Measurements from ENCODE around the gene CACNA1D. TPM values are rescaled to one million over a fixed set of nuclear protein-coding genes. Genes with fewer than 3 reads are reported as not detected.

The CACNA1D gene
- total RNA-seq, 5 donors from 2014 or later (not counting 1 experiment from before 2014, with no cell fraction given) = 0.09 to 0.47 (median 0.34) TPM; not detected in 1

DNA sequence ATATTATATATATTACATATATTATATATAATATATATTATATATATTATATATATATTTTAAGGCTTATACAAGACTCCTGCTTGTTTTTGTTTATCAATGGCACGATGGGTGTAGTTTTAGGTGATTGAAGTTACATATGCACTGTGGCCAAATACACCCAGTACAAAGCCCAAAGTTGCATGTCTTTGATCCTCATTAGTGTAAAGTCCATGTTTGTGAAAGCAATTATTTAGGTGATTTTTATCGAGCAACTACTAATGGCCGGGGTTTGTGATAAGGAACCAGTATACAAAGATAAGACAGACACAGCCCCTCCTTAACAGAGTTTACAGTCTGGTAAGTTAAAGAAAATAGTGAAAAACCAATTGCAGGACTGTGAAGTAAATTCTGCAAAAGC is 197.5 kb downstream of the CACNA1D start:
- Histone ChIP-seq H3K4me1 (ENCODE audit: control insufficient read depth in 1 of 2, extremely low read depth in 1 of 2, insufficient read depth in 2 of 2, low read length in 2 of 2) (no peaks in the 10 kb centered on the region), H3K4me3 (ENCODE audit: control insufficient read depth in 1 of 2, extremely low read depth in 1 of 2, low read length in 1 of 2) (no peak overlapping the region), H3K9me3 (no peaks in the 10 kb centered on the region), H3K36me3 (ENCODE audit: control insufficient read depth in 2 of 2, extremely low read depth in 1 of 2, insufficient read depth in 1 of 2, low read length in 1 of 2) (no peaks in the 10 kb centered on the region), H3K27me3 (replicated peaks in 1 of 2; ENCODE audit: control insufficient read depth in 2 of 2, extremely low read depth in 1 of 2, insufficient read depth in 2 of 2, low read length in 1 of 2) (peaks cover 0 to 25% of the 10 kb centered on the region in 2 experiments), H3K27ac (ENCODE audit: low read length) (no peak overlapping the region)
- Mint-ChIP-seq H3K4me1 (peaks cover 0 to 5% (median 2%) of the 10 kb centered on the region in 3 donors), H3K4me3 (no peak overlapping the region), H3K36me3 (no peaks in the 10 kb centered on the region), H3K27me3 (peaks cover 6 to 9% of the 10 kb centered on the region in 2 donors), H3K27ac (no peak overlapping the region), H3K9me3 (no peaks in the 10 kb centered on the region)
- no peak for DNase-seq
- ChIA-PET CTCF (interaction anchor here in 1 of 2 donors (0.8 kb wide), 1 partner anchor 18 kb away, joined by 3 read pairs; no protein-coding TSS in a partner anchor), POLR2A (interaction anchor here in 1 of 2 donors (1.0 kb wide), 1 partner anchor 14 kb away, joined by 6 read pairs; no protein-coding TSS in a partner anchor)
- WGBS (ENCODE audit: insufficient coverage) = no CpG with 5 or more reads among the region's 3 CpGs
- no peak for ATAC-seq (replicated peaks in 1 of 4)

GRCh38 chr3:53693451-53693850 is 199.0 kb downstream of the CACNA1D start:
- Histone ChIP-seq H3K9me3 (no peaks in the 10 kb centered on the region), H3K27ac (ENCODE audit: low read length) (no peak overlapping the region), H3K4me1 (ENCODE audit: control insufficient read depth in 1 of 2, extremely low read depth in 1 of 2, insufficient read depth in 2 of 2, low read length in 2 of 2) (no peaks in the 10 kb centered on the region), H3K4me3 (ENCODE audit: control insufficient read depth in 1 of 2, extremely low read depth in 1 of 2, low read length in 1 of 2) (no peak overlapping the region), H3K36me3 (ENCODE audit: control insufficient read depth in 2 of 2, extremely low read depth in 1 of 2, insufficient read depth in 1 of 2, low read length in 1 of 2) (no peaks in the 10 kb centered on the region), H3K27me3 (replicated peaks in 1 of 2; ENCODE audit: control insufficient read depth in 2 of 2, extremely low read depth in 1 of 2, insufficient read depth in 2 of 2, low read length in 1 of 2) (peaks cover 0 to 27% of the 10 kb centered on the region in 2 experiments)
- peaks cover 0 to 5% (median 2%) of the 10 kb centered on the region in 3 donors for H3K4me1 Mint-ChIP-seq
- no peak overlapping the region for H3K27ac Mint-ChIP-seq
- H3K27me3 Mint-ChIP-seq = peaks cover 6 to 9% of the 10 kb centered on the region in 2 donors
- CTCF ChIA-PET = no interaction called here
- no peak for ATAC-seq (replicated peaks in 1 of 4)
- POLR2A ChIA-PET = no interaction called here
- H3K4me3 Mint-ChIP-seq = no peak overlapping the region
- no peak for DNase-seq
- H3K9me3 Mint-ChIP-seq = no peaks in the 10 kb centered on the region
- no CpG with 5 or more reads among the region's 2 CpGs for WGBS (ENCODE audit: insufficient coverage)
- H3K36me3 Mint-ChIP-seq = no peaks in the 10 kb centered on the region

- Histone ChIP-seq H3K36me3 (ENCODE audit: control insufficient read depth in 2 of 2, extremely low read depth in 1 of 2, insufficient read depth in 1 of 2, low read length in 1 of 2) (no peaks in the 10 kb centered on the region), H3K27ac (ENCODE audit: low read length) (no peak overlapping the region), H3K4me3 (ENCODE audit: control insufficient read depth in 1 of 2, extremely low read depth in 1 of 2, low read length in 1 of 2) (no peak overlapping the region), H3K9me3 (no peaks in the 10 kb centered on the region), H3K27me3 (replicated peaks in 1 of 2; ENCODE audit: control insufficient read depth in 2 of 2, extremely low read depth in 1 of 2, insufficient read depth in 2 of 2, low read length in 1 of 2) (peaks cover 0 to 25% of the 10 kb centered on the region in 2 experiments), H3K4me1 (ENCODE audit: control insufficient read depth in 1 of 2, extremely low read depth in 1 of 2, insufficient read depth in 2 of 2, low read length in 2 of 2) (no peaks in the 10 kb centered on the region)
- no peaks in the 10 kb centered on the region for H3K9me3 Mint-ChIP-seq
- H3K4me1 Mint-ChIP-seq = peaks cover 0 to 5% (median 2%) of the 10 kb centered on the region in 3 donors
- no peak overlapping the region for H3K4me3 Mint-ChIP-seq
- ChIA-PET CTCF (no interaction called here), POLR2A (no interaction called here)
- H3K27ac Mint-ChIP-seq = no peak overlapping the region
- WGBS (ENCODE audit: insufficient coverage) = 68% methylated on average over 4 of the region's 4 CpGs
- no peak for ATAC-seq (replicated peaks in 1 of 4)
- H3K36me3 Mint-ChIP-seq = no peaks in the 10 kb centered on the region
- H3K27me3 Mint-ChIP-seq = peaks cover 6 to 12% of the 10 kb centered on the region in 2 donors
- no peak for DNase-seq
Observed at GRCh38 chr3:53694046-53694445, 199.6 kb downstream of the CACNA1D start.

GRCh38 chr3:53694666-53695323 is 200.4 kb downstream of the CACNA1D start:
- Histone ChIP-seq H3K36me3 (ENCODE audit: control insufficient read depth in 2 of 2, extremely low read depth in 1 of 2, insufficient read depth in 1 of 2, low read length in 1 of 2) (no peaks in the 10 kb centered on the region), H3K27ac (ENCODE audit: low read length) (no peak overlapping the region), H3K27me3 (replicated peaks in 1 of 2; ENCODE audit: control insufficient read depth in 2 of 2, extremely low read depth in 1 of 2, insufficient read depth in 2 of 2, low read length in 1 of 2) (peaks cover 0 to 24% of the 10 kb centered on the region in 2 experiments), H3K4me1 (ENCODE audit: control insufficient read depth in 1 of 2, extremely low read depth in 1 of 2, insufficient read depth in 2 of 2, low read length in 2 of 2) (no peaks in the 10 kb centered on the region), H3K9me3 (no peaks in the 10 kb centered on the region), H3K4me3 (ENCODE audit: control insufficient read depth in 1 of 2, extremely low read depth in 1 of 2, low read length in 1 of 2) (no peak overlapping the region)
- Mint-ChIP-seq H3K4me1 (peaks cover 0 to 5% (median 2%) of the 10 kb centered on the region in 3 donors), H3K36me3 (no peaks in the 10 kb centered on the region), H3K4me3 (no peak overlapping the region), H3K27me3 (peaks cover 6 to 12% of the 10 kb centered on the region in 2 donors), H3K27ac (no peak overlapping the region), H3K9me3 (no peaks in the 10 kb centered on the region)
- WGBS (ENCODE audit: insufficient coverage) = 81% methylated on average over 15 of the region's 15 CpGs
- no peak for DNase-seq
- no peak for ATAC-seq (replicated peaks in 1 of 4)
- ChIA-PET POLR2A (no interaction called here), CTCF (no interaction called here)

GRCh38 chr3:53695324-53695690 is 200.9 kb downstream of the CACNA1D start:
- Histone ChIP-seq H3K9me3 (no peaks in the 10 kb centered on the region), H3K4me3 (ENCODE audit: control insufficient read depth in 1 of 2, extremely low read depth in 1 of 2, low read length in 1 of 2) (no peak overlapping the region), H3K36me3 (ENCODE audit: control insufficient read depth in 2 of 2, extremely low read depth in 1 of 2, insufficient read depth in 1 of 2, low read length in 1 of 2) (no peaks in the 10 kb centered on the region), H3K27ac (ENCODE audit: low read length) (no peak overlapping the region), H3K4me1 (ENCODE audit: control insufficient read depth in 1 of 2, extremely low read depth in 1 of 2, insufficient read depth in 2 of 2, low read length in 2 of 2) (no peaks in the 10 kb centered on the region), H3K27me3 (replicated peaks in 1 of 2; ENCODE audit: control insufficient read depth in 2 of 2, extremely low read depth in 1 of 2, insufficient read depth in 2 of 2, low read length in 1 of 2) (peaks cover 0 to 24% of the 10 kb centered on the region in 2 experiments)
- POLR2A ChIA-PET = no interaction called here
- DNase-seq (no peak), ATAC-seq (replicated peaks in 1 of 4) (no peak)
- WGBS (ENCODE audit: insufficient coverage) = 90% methylated on average over 2 of the region's 7 CpGs
- CTCF ChIA-PET = interaction anchor here in 1 of 2 donors (0.6 kb wide), 1 partner anchor 13 kb away, joined by 4 read pairs; no protein-coding TSS in a partner anchor
- Mint-ChIP-seq H3K4me3 (no peak overlapping the region), H3K36me3 (no peaks in the 10 kb centered on the region), H3K4me1 (peaks cover 0 to 5% (median 2%) of the 10 kb centered on the region in 3 donors), H3K9me3 (no peaks in the 10 kb centered on the region), H3K27ac (no peak overlapping the region), H3K27me3 (peaks cover 6 to 12% of the 10 kb centered on the region in 2 donors)

- Histone ChIP-seq H3K4me3 (ENCODE audit: control insufficient read depth in 1 of 2, extremely low read depth in 1 of 2, low read length in 1 of 2) (no peak overlapping the region), H3K36me3 (ENCODE audit: control insufficient read depth in 2 of 2, extremely low read depth in 1 of 2, insufficient read depth in 1 of 2, low read length in 1 of 2) (no peaks in the 10 kb centered on the region), H3K9me3 (no peaks in the 10 kb centered on the region), H3K27me3 (replicated peaks in 1 of 2; ENCODE audit: control insufficient read depth in 2 of 2, extremely low read depth in 1 of 2, insufficient read depth in 2 of 2, low read length in 1 of 2) (peaks cover 0 to 28% of the 10 kb centered on the region in 2 experiments), H3K4me1 (ENCODE audit: control insufficient read depth in 1 of 2, extremely low read depth in 1 of 2, insufficient read depth in 2 of 2, low read length in 2 of 2) (no peaks in the 10 kb centered on the region), H3K27ac (ENCODE audit: low read length) (no peak overlapping the region)
- peaks cover 6 to 12% of the 10 kb centered on the region in 2 donors for H3K27me3 Mint-ChIP-seq
- no peak overlapping the region for H3K27ac Mint-ChIP-seq
- no peaks in the 10 kb centered on the region for H3K9me3 Mint-ChIP-seq
- no peak overlapping the region for H3K4me3 Mint-ChIP-seq
- CTCF ChIA-PET = interaction anchor here in 1 of 2 donors (1.2 kb wide), 1 partner anchor 11 kb away, joined by 4 read pairs; no protein-coding TSS in a partner anchor
- WGBS (ENCODE audit: insufficient coverage) = 70% methylated on average over 3 of the region's 4 CpGs
- POLR2A ChIA-PET = interaction anchor here in 1 of 2 donors (0.6 kb wide), 1 partner anchor 373 kb away, joined by 3 read pairs; no protein-coding TSS in a partner anchor
- H3K4me1 Mint-ChIP-seq = peaks cover 0 to 5% (median 2%) of the 10 kb centered on the region in 3 donors
- ATAC-seq (replicated peaks in 1 of 4) (no peak), DNase-seq (no peak)
- no peaks in the 10 kb centered on the region for H3K36me3 Mint-ChIP-seq
Observed at GRCh38 chr3:53696401-53697172, 202.2 kb downstream of the CACNA1D start.

Measured in T-cell (primary cell).